ENCODE results near the gene ABHD12B. TPM values are rescaled to one million over a fixed set of nuclear protein-coding genes. Genes with fewer than 3 reads are reported as not detected.

Gene ABHD12B, protein sequence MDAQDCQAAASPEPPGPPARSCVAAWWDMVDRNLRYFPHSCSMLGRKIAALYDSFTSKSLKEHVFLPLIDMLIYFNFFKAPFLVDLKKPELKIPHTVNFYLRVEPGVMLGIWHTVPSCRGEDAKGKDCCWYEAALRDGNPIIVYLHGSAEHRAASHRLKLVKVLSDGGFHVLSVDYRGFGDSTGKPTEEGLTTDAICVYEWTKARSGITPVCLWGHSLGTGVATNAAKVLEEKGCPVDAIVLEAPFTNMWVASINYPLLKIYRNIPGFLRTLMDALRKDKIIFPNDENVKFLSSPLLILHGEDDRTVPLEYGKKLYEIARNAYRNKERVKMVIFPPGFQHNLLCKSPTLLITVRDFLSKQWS
- 1 to 10 TPM in 2 of 4 donors, under 1 TPM in 1, not detected in 1; 0.32 to 7.9 (median 2.5) TPM for total RNA-seq

DNA sequence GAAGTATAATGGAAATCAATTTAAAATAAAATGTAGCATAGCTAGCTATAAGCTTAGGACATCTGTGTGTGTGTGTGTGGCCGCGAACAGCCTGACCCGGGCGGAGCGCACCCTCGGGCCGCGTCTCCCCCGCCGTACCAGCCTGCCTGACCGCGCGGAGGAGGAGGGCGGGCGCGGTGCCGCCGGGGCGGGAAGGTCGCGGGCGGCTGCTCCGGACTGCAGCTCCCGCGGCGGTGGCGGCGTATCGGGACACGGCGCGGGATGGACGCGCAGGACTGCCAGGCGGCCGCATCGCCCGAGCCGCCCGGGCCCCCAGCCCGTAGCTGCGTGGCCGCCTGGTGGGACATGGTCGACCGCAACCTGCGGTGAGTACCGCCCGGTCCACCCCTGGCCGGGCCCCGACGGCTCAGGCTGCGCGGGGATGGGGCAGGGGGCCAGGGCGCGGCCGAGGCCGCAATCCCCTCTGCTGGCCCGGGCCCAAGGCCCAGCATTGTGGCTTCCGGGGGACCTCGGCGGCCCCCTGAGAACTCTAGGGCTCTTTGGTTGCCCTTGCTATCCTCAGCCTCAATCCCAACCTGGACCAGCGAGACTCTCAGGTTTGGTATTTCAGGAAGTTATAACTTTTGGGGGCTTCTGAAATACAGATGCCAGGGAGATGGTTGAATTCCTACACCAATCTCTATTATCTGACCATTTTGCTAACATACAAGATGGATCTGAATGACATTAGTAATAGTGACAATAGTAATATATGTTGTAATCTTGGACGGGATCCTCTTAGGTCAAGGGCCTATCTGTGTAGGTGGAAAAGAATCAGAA is at the start of gene ABHD12B:
Gene ABHD12B, plus strand, starts transcription at position 140 of the 819 bp plus-strand sequence. Its CDS starts 122 bp downstream, at position 262.
- peak within 1 kb of the TSS in 3 of 4 donors; percentile 7 to 61 (median 12) for H3K27ac ChIP-seq
- peaks cover 29% of the 10 kb centered on the region for H3K27me3 ChIP-seq
- 46 to 63% methylated on average over 1 to 42 of the region's 63 CpGs for WGBS, 2 donors (ENCODE audit: low coverage in 1 of 2)
- peak within 1 kb of the TSS in 2 of 4 donors; percentile 20 to 33 for H3K4me3 ChIP-seq
- H3K9me3 ChIP-seq: no peaks in the 10 kb centered on the region
- in situ Hi-C loops (cut with MboI; ENCODE audit: low pct_ligation_motif_present in 1 of 4, low pct_unique_long_range_greater_than_20kb in 1 of 4, low sequenced_read_pairs in 3 of 4) (no loop called here), intact Hi-C loops (cut with DNase I; ENCODE audit: low total_unique reads) (no loop called here)
- no peak for DNase-seq
- TF ChIP-seq CTCF (IDR thresholded peaks at IDR 0.05): no peak
- no peak for TF ChIP-seq POLR2A (IDR thresholded peaks at IDR 0.05)
- TF ChIP-seq POLR2AphosphoS5 (IDR thresholded peaks at IDR 0.05): no peak
- TF ChIP-seq EP300 (IDR thresholded peaks at IDR 0.05; ENCODE audit: low read depth): no peak
- peaks cover 0 to 8% (median 3%) of the 10 kb centered on the region in 4 donors for H3K4me1 ChIP-seq
- no peaks in the 10 kb centered on the region for H3K36me3 ChIP-seq

- 82 to 89% methylated on average over 3 to 11 of the region's 11 CpGs for WGBS, 2 donors (ENCODE audit: low coverage in 1 of 2)
- TF ChIP-seq POLR2A (IDR thresholded peaks at IDR 0.05) (no peak), POLR2AphosphoS5 (IDR thresholded peaks at IDR 0.05) (no peak), EP300 (IDR thresholded peaks at IDR 0.05; ENCODE audit: low read depth) (no peak), CTCF (IDR thresholded peaks at IDR 0.05) (no peak)
- H3K36me3 ChIP-seq: no peaks in the 10 kb centered on the region
- in situ Hi-C loops (cut with MboI; ENCODE audit: low pct_ligation_motif_present in 1 of 4, low pct_unique_long_range_greater_than_20kb in 1 of 4, low sequenced_read_pairs in 3 of 4): no loop called here
- H3K4me1 ChIP-seq: peaks cover 0 to 29% (median 4%) of the 10 kb centered on the region in 4 donors
- H3K9me3 ChIP-seq: no peaks in the 10 kb centered on the region
- DNase-seq: no peak
- no peak overlapping the region for H3K4me3 ChIP-seq
- peak overlapping the region in 2 of 4 donors; percentile 13 to 36 for H3K27ac ChIP-seq
- intact Hi-C loops (cut with DNase I; ENCODE audit: low total_unique reads): no loop called here
- no peaks in the 10 kb centered on the region for H3K27me3 ChIP-seq
Observed at GRCh38 chr14:50822501-50823042, 49.3 kb upstream of the ABHD12B start.

DNA sequence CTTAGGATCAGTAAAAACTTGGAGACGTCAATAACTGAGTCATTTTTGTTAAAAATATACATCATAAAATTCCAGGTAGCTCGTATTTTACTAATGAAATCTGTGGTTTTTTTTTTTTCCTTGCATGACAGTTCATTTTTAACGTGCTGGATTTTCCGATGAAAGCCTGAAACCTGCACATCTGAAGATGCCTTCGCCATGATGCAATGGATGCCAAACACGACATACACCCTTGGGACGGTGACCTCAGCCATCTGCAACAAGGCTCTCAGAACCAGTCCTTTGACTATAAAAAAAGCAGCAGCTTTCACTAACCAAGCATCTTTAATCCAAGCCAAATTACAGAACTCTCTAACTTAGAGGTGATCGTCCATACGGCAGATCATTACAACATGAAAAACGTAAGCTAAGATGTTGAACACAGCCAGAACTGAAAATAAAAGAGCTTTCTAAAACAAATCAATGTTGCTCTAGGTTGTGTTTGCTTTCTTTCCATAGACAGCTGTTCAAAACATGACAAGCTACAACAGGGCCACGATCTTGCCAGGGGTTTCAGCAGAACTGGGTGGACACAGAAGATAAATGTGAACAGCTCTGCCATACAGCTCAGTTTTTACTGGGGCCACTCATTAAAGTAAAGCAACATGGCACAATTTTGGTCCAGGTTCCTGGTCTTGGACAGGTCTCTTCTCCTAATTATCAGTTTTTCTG is 48.6 kb upstream of the ABHD12B start:
- Histone ChIP-seq H3K27ac (peak overlapping the region; percentile 5 to 50 (median 40)), H3K27me3 (no peaks in the 10 kb centered on the region), H3K9me3 (no peaks in the 10 kb centered on the region), H3K36me3 (no peaks in the 10 kb centered on the region), H3K4me3 (no peak overlapping the region), H3K4me1 (peaks cover 0 to 30% (median 4%) of the 10 kb centered on the region in 4 donors)
- TF ChIP-seq POLR2AphosphoS5 (IDR thresholded peaks at IDR 0.05) (no peak), CTCF (IDR thresholded peaks at IDR 0.05) (no peak), EP300 (IDR thresholded peaks at IDR 0.05; ENCODE audit: low read depth) (no peak), POLR2A (IDR thresholded peaks at IDR 0.05) (no peak)
- 62 to 77% methylated on average over 8 to 11 of the region's 11 CpGs for WGBS, 2 donors (ENCODE audit: low coverage in 1 of 2)
- intact Hi-C loops (cut with DNase I; ENCODE audit: low total_unique reads): no loop called here
- DNase-seq: no peak
- in situ Hi-C loops (cut with MboI; ENCODE audit: low pct_ligation_motif_present in 1 of 4, low pct_unique_long_range_greater_than_20kb in 1 of 4, low sequenced_read_pairs in 3 of 4): no loop called here
